CD4-positive, alpha-beta T cell treated with Interleukin-10 for 1 hour (primary cell): Measurements from ENCODE around the gene ITGAD.
A peak's percentile ranks its signal among the peaks of the same experiment; 100 is the strongest.

ENCODE experiments used
- DNase-seq: peaks from one replicate; pipeline ENCODE4 v3.0.0-alpha.2; 2020

Gene ITGAD

GRCh38 chr16:31393056-31393455 lies at the start of gene ITGAD:
ITGAD (plus strand) TSS chr16:31393335; CDS start chr16:31393361, 26 bp downstream.
- no peak for DNase-seq

- DNase-seq, result no peak
These were observed 48.4 kb upstream of the ITGAD start for GRCh38 chr16:31344712-31345111.

- DNase-seq, result no peak
These were observed 45.7 kb upstream of the ITGAD start for GRCh38 chr16:31347445-31347844.

GRCh38 chr16:31348579-31348978 lies 44.6 kb upstream of the ITGAD start:
- DNase-seq, result no peak

- DNase-seq, result no peak
These were observed 42.7 kb upstream of the ITGAD start for GRCh38 chr16:31350275-31351005.

GRCh38 chr16:31351246-31351941 lies 41.7 kb upstream of the ITGAD start:
- DNase-seq, result no peak

GRCh38 chr16:31351942-31352325 lies 41.2 kb upstream of the ITGAD start:
- DNase-seq, result no peak

- DNase-seq, result no peak
These were observed 40.6 kb upstream of the ITGAD start for GRCh38 chr16:31352376-31353115.

GRCh38 chr16:31354394-31355291 lies 38.5 kb upstream of the ITGAD start, which contains the start of gene ITGAX:
ITGAX (plus strand) TSS chr16:31355176; CDS start chr16:31355255, 79 bp downstream.
- DNase-seq, result peak; percentile 67

GRCh38 chr16:31355431-31356100 lies 37.6 kb upstream of the ITGAD start:
- DNase-seq, result no peak

- no peak for DNase-seq
These were observed 36.4 kb upstream of the ITGAD start for GRCh38 chr16:31356566-31357323.

GRCh38 chr16:31357324-31358109 lies 35.6 kb upstream of the ITGAD start:
- no peak for DNase-seq

GRCh38 chr16:31360251-31360650 lies 32.9 kb upstream of the ITGAD start:
- no peak for DNase-seq

- DNase-seq, result no peak
These were observed 31.7 kb upstream of the ITGAD start for GRCh38 chr16:31361201-31362110.

GRCh38 chr16:31362476-31363405 lies 30.4 kb upstream of the ITGAD start:
- DNase-seq, result no peak

GRCh38 chr16:31363721-31364120 lies 29.4 kb upstream of the ITGAD start:
- DNase-seq, result no peak

- no peak for DNase-seq
These were observed 28.7 kb upstream of the ITGAD start for GRCh38 chr16:31364421-31364820.
